ENCODE data around the gene SERPINI1. TPM values are rescaled to one million over a fixed set of nuclear protein-coding genes. Genes with fewer than 3 reads are reported as not detected.

SERPINI1 gene
- total and polyA plus RNA-seq, 9 of the 15 experiments (the other 6 are each of a cell fraction or from before 2014, with no cell fraction given), result 1.6 to 9.9 (median 3.5) TPM

DNA sequence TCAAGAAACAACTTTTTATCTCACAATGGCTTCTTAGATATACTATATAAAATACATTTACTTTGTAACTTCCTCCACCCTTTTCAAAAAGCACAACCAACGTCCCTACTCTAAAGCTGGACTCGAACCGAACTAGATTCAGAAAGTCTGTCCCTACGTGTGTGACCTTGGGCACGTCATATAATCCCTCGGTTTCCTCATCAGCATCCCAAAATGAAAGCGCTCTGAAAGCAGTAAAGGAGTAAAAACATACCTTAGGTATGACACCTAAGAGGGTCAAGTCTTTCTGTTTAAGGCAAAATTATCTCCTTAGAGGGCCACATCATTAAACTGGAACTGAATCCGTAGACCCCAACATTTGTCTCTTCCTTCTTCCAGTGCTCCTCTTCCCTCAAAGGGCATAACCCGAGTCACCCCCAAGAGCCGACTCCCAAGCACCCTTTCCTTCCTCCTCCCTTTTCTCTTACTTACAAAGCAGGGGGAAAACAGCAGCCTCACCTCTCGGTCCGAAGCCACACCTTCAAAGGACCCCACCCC lies 1.5 kb upstream of the SERPINI1 start (continued):
- TF ChIP-seq, protein P1, sequence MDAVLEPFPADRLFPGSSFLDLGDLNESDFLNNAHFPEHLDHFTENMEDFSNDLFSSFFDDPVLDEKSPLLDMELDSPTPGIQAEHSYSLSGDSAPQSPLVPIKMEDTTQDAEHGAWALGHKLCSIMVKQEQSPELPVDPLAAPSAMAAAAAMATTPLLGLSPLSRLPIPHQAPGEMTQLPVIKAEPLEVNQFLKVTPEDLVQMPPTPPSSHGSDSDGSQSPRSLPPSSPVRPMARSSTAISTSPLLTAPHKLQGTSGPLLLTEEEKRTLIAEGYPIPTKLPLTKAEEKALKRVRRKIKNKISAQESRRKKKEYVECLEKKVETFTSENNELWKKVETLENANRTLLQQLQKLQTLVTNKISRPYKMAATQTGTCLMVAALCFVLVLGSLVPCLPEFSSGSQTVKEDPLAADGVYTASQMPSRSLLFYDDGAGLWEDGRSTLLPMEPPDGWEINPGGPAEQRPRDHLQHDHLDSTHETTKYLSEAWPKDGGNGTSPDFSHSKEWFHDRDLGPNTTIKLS (IDR thresholded peaks at IDR 0.05; ENCODE audit: borderline replicate concordance, low read depth), result no peak
- TF ChIP-seq MECOM (CRISPR knock-in tag; IDR thresholded peaks at IDR 0.05), result no peak
- TF ChIP-seq, protein P2, sequence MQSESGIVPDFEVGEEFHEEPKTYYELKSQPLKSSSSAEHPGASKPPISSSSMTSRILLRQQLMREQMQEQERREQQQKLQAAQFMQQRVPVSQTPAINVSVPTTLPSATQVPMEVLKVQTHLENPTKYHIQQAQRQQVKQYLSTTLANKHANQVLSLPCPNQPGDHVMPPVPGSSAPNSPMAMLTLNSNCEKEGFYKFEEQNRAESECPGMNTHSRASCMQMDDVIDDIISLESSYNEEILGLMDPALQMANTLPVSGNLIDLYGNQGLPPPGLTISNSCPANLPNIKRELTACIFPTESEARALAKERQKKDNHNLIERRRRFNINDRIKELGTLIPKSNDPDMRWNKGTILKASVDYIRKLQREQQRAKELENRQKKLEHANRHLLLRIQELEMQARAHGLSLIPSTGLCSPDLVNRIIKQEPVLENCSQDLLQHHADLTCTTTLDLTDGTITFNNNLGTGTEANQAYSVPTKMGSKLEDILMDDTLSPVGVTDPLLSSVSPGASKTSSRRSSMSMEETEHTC (IDR thresholded peaks at IDR 0.05), result no peak
- TF ChIP-seq ELF4 (CRISPR knock-in tag; IDR thresholded peaks at IDR 0.05), result no peak
- TF ChIP-seq KDM1A (IDR thresholded peaks at IDR 0.05), result peak in 1 of 2 experiments; percentile 23; a peak in 1 of 4 replicates
- no peak for TF ChIP-seq FUS (optimal IDR thresholded peaks at IDR 0.05; ENCODE audit: low read depth, low read length)
- TF ChIP-seq, protein P3, sequence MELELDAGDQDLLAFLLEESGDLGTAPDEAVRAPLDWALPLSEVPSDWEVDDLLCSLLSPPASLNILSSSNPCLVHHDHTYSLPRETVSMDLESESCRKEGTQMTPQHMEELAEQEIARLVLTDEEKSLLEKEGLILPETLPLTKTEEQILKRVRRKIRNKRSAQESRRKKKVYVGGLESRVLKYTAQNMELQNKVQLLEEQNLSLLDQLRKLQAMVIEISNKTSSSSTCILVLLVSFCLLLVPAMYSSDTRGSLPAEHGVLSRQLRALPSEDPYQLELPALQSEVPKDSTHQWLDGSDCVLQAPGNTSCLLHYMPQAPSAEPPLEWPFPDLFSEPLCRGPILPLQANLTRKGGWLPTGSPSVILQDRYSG (tag; conservative IDR thresholded peaks at IDR 0.05; ENCODE audit: low read depth), result no peak
- 0 out of 2 replicates have a peak, but pooled peaks have one; percentile 18 for TF ChIP-seq SMARCC2 (IDR thresholded peaks at IDR 0.05; ENCODE audit: low read depth)
- no peak for TF ChIP-seq SETDB1 (IDR thresholded peaks at IDR 0.05; ENCODE audit: low read length)
- TF ChIP-seq PCBP2 (IDR thresholded peaks at IDR 0.05; ENCODE audit: low read depth, low read length, poor library complexity, severe bottlenecking), result no peak
- no peak for TF ChIP-seq SIN3B (IDR thresholded peaks at IDR 0.05; ENCODE audit: low read depth)
- no peak for TF ChIP-seq SREBF2 (CRISPR knock-in tag; IDR thresholded peaks at IDR 0.05)
- TF ChIP-seq, protein P4, sequence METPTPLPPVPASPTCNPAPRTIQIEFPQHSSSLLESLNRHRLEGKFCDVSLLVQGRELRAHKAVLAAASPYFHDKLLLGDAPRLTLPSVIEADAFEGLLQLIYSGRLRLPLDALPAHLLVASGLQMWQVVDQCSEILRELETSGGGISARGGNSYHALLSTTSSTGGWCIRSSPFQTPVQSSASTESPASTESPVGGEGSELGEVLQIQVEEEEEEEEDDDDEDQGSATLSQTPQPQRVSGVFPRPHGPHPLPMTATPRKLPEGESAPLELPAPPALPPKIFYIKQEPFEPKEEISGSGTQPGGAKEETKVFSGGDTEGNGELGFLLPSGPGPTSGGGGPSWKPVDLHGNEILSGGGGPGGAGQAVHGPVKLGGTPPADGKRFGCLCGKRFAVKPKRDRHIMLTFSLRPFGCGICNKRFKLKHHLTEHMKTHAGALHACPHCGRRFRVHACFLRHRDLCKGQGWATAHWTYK (CRISPR knock-in tag; IDR thresholded peaks at IDR 0.05), result no peak
- no peak for TF ChIP-seq SNIP1 (IDR thresholded peaks at IDR 0.05; ENCODE audit: low read depth)
- no peak for TF ChIP-seq SRSF3 (IDR thresholded peaks at IDR 0.05; ENCODE audit: insufficient read depth, low read length)
- TF ChIP-seq, protein P5, sequence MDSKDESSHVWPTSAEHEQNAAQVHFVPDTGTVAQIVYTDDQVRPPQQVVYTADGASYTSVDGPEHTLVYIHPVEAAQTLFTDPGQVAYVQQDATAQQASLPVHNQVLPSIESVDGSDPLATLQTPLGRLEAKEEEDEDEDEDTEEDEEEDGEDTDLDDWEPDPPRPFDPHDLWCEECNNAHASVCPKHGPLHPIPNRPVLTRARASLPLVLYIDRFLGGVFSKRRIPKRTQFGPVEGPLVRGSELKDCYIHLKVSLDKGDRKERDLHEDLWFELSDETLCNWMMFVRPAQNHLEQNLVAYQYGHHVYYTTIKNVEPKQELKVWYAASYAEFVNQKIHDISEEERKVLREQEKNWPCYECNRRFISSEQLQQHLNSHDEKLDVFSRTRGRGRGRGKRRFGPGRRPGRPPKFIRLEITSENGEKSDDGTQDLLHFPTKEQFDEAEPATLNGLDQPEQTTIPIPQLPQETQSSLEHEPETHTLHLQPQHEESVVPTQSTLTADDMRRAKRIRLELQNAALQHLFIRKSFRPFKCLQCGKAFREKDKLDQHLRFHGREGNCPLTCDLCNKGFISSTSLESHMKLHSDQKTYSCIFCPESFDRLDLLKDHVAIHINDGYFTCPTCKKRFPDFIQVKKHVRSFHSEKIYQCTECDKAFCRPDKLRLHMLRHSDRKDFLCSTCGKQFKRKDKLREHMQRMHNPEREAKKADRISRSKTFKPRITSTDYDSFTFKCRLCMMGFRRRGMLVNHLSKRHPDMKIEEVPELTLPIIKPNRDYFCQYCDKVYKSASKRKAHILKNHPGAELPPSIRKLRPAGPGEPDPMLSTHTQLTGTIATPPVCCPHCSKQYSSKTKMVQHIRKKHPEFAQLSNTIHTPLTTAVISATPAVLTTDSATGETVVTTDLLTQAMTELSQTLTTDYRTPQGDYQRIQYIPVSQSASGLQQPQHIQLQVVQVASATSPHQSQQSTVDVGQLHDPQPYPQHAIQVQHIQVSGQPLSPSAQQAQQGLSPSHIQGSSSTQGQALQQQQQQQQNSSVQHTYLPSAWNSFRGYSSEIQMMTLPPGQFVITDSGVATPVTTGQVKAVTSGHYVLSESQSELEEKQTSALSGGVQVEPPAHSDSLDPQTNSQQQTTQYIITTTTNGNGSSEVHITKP (IDR thresholded peaks at IDR 0.05; ENCODE audit: partially characterized antibody), result no peak
- TF ChIP-seq TGIF2 (CRISPR knock-in tag; IDR thresholded peaks at IDR 0.05), result no peak
- TF ChIP-seq FOXJ2 (tag; IDR thresholded peaks at IDR 0.05), result no peak

All from K562 (cell line).